GM19025 (cell line): Measurements from ENCODE around the gene KLHL30.

ENCODE experiments used
- ATAC-seq: cut with Tn5 transposase; IDR thresholded peaks from one replicate; pipeline ENCODE4 v1.9.1; 2021; ENCODE audit warnings: mild to moderate bottlenecking, low read depth, moderate library complexity; ENCODE audit not compliant: unreplicated experiment

KLHL30 gene

DNA sequence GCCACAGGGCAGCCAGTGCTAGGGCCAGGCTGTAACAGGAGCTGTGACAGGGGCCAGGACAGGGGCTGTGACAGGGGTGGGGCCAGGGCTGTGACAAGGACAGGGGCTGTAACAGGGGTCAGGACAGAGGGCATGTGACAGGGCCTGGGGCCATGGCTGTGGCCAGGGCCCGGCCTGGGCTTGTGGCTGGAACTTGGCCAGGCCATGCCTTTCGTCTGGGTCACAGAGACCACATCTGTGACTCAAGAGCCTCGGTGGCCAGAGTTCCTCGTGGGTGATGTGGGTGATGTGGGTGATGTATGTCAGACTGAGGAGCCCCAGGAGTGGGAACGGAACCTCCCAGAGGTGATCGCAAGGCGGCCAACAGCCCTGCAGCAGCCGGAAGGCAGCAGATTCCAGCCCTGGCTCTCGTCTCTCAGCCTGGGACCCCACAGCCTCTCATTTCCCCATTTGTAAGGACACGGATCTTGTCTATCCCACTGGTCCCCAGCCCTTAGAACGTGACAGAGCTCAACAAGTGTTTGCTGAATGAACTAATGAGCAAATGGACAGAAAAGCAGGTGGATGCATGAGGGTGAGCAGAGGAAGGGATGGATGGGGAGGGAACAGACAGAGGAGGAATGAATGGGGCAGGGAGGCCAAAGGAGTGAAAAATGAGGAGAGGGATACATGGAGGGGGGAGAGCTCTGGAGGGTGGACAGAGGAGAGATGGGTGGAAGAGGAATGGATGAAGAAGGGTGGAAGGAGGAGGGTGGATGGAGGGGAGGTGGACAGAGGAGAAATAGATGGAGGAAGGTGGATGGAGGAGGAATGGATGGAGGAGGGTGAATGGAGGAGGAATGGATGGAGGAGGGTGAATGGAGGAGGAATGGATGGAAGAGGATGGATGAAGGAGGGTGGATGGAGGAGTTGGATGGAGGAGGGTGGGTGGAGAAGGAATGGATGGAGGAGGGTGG lies 21.0 kb upstream of the KLHL30 start:
- no peak for ATAC-seq

DNA sequence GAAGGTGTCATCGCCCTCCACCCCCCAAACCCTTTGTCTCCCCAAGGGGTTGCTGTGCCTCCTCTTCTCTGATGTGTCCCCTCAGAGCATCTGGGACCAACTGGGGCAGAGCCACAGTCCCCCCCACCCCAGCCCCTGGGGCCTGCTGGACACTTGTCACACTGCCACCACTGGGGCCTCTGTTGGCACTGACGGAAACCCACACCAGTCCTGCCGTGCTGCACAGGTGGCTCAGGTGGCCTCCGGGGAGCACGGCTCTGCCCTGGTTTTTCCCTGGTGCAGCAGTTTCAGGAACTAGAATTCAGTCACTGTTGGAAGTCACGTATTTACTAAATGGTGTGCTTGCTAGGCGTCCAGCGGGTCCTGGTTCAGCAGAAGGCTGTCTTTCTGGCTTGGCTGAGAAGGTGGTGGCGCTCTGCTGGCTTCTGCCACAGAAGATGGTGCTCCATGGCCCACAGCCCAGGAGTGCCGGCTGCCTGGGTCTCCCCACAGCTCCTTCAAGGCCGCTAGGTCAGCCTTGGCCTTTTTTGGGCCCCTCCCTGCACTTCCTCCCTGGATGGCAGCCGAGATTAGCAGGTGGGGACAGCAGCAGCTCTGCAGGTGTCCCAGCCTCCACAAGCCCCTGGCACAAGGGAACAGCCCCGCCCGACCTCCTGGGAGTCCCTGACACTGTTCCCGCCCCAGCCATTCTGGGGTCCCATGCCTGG lies 18.6 kb upstream of the KLHL30 start:
- no peak for ATAC-seq

DNA sequence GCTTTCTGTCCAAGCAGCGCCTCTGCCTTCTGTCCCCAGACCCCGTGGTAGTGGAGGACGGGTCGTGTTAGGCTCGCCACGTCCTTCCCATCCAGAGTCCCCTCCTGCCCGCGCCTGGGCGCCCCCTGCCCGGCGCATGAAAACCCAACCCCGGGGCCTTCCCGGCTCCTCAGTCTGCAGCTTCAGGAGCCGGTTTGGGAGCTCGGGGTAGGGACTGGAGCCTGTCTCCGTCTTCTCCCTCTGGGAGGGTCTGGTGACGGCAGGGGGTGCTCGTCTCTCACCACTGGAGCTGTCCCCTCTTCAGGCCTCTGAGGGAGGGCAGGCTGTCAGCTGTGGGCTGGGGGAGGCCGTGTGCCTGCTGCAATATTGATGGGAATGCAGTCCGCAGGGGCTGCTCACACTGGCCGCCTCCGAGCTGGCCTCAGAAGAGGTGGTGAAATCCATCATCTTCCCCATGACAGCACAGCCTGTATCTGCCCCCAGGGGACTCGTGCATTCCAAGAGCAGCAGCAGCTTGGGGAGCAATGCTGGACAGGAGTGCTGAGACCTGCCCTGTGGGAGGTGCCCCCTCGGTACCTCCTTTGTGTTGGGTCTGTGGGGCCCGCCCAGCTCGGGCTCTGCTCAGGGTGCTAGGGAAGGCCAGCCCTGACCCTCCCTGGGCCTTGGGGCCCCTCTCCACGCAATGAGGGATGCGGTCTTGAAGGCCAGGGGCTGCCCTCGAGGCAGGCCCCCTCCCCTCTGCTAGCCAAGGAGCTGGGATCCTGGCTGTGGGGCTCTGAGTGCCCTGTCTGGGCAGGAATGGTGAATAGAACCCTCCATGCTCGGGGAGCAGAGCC lies 17.8 kb upstream of the KLHL30 start:
- ATAC-seq, result no peak

DNA sequence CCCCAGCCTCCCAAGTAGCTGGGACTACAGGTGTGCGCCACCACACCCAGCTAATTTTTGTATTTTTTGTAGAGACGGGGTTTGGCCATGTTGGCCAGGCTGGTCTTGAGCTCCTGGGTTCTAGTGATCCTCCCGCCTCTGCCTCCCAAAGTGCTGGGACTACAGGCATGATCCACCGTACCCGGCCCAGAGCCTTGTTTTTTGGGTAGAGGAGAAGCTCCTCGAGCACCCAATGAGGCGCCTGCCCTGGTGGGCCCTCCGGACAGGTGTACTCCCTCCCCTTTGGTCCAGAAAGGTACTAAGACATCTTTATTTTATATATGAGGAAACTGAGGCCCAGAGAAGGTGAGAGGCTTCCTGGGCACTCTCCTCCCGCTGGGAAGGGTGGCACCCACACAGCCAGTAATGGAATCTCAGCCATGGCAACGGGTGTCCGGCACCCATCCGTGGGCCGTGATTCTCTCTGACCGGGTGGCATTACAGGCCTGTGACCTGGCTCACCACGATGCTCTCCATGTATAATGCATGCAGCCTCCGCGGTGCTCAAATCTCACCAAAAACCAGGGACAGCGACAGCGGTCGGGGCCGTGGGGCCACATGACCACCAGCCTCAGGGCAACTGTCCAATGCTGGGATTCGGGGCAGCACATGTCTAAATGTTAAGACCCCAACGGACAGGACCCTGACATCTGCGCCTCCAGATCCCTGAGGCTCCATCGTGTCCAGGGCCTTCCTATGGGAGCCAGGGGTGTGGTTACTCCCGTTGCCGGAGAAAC lies 16.8 kb upstream of the KLHL30 start:
- ATAC-seq, result no peak

DNA sequence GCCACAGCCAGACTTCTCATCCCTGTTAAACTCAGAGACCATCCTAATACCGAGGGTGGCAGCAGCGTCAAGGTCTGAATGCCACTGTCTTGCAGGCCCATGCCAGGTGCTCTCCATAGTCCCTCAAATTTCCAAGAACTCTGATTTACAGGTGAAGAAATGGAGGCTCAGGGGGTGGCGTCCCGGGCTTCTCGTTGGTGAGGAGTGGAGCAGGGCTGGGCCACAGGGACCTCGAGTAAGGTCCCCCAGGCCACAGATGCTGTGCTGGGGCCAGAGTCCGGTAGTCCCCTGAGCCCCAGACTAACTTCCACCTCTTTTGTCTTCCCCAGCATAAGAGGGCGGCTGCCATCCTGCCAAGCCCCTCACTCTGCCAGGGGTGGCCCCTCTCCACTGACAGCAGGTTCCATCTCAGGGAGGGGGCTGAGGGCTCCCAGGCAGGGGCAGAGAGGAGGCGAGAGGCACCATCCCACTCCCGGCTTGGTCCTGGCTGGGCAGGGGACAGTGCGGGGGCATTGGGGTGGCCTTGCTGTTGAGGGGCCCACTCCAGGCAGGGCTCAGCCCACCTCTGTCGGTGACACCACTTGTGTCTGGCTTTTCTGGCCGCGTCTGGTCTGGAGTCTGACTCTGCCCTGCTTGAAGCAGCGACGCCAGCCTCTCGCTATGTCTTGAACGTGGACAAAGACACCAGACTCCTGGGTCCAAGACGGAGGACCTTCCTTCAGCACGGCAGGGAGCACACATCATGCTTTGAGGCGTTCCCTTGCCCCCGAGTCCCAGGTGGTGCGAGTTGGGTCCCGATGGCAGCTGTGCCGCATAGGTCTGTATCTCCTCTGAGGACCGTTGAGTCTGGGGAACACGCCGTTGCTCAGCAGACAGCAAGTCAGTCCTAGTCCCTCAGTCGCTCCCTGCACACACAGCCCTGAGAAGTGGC lies 15.9 kb upstream of the KLHL30 start:
- ATAC-seq, result no peak

DNA sequence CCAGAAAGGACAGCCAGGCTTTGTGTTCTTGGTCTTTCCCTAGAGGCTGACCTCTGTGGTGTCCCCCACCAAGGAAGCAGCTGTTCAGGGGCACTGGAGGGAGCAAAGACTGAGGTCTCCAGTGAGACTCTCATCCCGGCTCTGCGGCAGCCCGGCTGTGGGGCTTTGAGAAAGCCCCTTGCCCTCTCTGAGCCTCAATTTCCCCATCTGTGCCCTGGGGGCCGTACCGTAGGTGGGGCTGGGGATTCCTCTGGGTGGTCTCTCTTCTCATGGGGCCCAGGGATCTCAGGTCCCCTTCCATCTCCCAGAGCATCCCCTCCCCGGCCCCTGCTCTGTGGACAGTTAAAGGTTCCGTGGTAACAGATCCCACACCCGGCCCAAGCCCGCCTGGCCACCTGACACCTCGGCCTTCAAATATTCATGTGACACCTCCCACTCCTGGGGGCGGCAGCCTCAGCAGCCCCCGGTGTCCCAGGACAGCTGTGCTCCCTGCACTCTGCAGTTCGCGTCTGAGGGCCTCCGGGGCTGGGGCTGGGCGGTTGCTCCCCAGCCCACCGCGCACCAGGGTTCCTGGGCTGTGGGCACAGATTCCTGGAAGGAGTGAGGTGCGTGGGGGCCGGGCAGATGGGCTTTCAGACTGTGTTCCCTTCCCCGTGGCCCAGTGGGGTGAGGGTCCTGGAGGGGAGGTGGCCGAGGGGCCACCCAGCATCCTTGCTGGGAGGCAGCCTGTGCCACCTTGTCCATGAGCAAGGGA lies 15.1 kb upstream of the KLHL30 start:
- no peak for ATAC-seq

DNA sequence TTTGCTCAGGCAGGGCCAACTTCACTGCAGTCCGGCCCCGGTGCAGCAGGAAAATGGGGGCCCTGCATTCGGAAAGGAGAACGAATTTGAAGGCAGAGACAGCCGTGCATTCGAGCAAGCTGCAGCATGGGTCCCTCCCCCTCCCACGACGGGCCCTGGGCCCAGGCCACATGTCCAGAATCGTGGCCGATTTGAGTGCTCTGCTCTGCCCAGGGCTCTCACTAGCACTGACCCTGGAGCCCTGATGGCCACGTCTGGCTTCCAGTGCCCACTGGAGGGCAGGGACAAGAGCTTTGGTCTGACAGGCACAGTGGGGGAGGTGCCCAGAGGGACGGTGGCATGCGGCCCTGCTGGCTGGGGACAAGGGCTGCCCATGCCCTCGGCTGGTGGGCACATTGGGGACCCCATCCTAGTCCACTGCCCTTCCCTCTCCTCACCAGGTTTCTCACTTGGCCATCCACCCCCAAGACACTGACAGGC lies 14.4 kb upstream of the KLHL30 start:
- no peak for ATAC-seq

DNA sequence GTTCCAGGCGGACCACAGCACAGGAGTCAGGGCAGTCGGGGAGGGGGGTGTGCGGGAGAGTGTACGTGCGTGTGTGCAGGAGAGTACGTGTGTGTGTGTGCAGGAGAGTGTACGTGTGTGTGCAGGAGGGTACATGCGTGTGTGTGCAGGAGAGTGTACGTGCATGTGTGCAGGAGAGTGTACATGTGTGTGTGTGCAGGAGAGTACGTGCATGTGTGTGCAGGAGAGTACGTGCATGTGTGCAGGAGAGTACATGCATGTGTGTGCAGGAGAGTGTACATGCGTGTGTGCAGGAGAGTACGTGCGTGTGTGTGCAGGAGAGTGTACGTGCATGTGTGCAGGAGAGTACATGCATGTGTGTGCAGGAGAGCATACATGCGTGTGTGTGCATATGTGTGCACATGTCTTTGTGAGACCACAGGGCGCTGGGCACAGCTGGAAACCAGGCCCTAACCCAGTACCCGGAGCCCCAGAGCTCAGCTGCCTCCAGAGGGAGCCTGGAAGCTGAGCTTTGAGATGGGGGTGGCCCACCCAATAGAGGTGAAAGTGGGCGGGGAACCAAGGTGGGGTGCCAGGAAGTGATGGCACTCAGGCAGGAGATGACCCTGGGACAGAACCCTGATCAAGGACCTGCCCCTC lies 13.9 kb upstream of the KLHL30 start:
- ATAC-seq, result no peak

DNA sequence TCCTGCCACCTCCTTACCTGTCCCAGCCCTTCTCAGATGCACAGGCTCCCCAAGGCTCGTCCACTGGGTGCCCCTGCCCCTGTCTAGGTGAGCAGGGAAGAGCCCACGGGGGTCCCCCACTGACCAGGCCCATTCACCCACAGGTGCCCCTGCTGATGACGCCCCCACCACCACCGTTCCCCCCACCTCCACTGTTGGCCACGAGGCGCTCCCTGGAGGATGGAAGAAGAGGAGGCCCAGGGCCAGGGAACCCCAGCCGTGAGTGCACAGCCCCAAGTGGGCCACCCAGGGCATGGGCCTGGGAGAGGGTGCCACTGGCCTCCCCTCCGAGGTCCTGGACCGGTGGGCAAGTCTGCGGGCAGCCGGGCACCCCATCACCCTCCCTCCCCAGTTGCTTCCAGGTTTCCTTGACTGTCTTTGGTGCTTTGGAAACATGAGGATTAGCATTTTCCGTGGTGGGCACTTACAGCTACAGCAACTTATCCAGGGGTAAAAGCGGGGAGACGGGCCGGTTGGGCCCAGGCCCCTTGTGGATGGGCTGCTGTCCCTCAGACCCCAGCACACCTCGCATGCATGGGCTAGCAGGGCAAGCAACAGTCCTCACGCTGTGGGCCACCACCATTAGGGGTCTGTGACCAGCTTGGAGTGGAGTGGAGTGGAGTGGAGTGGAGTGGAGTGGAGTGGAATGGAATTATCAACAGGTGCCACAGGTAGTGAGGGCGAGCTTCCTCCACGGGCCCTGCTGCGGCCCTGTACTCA lies 13.2 kb upstream of the KLHL30 start:
- ATAC-seq, result no peak

DNA sequence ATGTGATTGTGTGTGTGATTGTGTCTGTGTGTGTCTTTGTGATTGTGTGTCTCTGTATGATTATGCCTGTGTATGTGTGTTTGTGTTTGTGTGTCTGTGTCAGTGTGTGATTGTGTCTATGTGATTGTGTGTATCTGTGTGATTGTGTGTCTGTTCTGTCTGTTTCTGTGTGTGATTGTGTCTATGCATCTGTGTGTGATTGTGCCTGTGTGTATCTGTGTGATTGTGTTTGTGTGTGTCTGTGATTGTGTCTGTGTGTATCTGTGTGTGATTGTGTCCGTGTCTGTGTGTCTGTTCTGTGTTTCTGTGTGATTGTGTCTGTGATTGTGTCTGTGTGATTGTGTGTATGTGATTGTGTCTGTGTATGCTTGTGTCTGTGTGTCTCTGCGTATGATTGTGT lies 12.1 kb upstream of the KLHL30 start:
- ATAC-seq, result no peak

DNA sequence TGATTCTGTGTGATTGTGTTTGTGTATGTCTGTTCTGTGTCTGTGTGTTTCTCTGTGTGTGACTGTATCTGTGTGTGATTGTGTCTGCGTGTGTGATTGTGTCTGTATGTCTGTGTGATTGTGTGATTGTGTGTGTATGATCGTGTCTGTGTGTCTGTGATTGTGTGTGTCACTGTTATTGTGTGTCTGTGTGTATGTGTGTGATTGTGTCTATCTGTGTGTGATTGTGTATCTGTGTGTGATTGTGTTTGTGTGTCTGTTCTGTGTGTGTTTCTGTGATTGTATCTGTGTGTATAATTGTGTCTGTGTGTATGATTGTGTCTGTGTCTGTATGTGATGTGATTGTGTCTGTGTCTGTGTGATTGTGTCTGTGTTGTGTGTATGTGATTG lies 11.7 kb upstream of the KLHL30 start:
- ATAC-seq, result no peak

DNA sequence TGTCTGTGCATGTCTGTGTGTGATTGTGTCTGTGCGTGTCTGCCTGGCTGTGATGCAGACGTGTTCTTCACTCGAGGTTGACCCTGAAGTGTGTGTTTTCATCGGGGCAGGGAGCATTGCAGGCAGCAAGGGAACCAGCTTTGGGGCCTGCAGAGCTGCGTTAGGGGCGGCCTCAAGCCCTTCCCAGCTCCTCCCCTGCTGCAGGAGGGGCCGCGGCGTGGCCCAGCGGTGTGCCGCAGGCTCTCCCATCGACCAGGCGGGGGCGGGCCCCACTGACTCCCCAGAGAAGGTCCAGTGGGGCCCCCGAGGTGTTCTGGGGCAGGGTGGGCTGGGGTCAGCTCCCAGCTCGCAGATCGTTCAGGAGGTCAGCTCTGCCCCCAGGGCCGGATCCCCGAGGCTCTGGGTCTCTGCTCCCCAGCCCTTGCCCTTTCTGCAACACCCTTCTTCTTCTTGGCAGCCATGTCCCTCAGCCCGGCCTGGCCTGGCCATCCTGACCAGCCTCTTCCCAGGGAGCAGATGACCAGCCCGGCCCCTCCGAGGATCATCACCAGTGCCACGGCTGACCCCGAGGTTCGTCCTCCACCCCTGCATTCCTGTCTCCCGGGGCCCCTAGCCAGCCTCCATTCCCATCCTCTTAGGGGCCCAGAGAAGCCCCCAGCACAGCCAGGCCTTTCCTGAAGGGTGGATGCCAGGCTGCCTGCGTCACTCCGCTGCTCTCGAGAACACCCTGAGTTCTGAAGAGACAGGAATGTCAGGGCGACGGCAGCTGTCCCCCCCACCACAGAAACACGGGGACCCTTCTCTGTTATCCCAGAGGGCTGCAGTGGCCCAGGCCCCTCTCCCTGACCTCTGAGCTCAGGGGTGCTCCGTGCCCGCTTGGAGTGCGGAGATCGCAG lies 11.1 kb upstream of the KLHL30 start:
- ATAC-seq, result peak; percentile 60

DNA sequence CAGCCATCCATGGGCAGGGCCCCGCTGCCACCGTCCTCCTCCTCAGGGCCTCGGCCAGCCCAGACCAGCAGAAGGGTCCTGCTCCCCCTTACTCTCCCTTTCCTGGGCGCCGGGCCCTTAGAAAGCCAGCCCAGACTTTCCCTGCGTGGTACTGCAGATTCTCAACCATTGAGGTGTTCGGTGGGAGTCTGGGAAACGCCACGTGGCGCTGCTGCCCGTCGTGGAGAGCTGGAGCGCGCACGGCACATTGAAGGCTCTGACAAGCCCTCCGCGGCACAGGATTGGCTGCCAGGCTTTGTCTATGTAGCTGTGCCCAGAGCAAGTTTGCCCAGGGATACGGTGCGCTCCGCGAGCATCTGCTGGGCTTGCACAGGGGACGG lies 10.4 kb upstream of the KLHL30 start:
- no peak for ATAC-seq

DNA sequence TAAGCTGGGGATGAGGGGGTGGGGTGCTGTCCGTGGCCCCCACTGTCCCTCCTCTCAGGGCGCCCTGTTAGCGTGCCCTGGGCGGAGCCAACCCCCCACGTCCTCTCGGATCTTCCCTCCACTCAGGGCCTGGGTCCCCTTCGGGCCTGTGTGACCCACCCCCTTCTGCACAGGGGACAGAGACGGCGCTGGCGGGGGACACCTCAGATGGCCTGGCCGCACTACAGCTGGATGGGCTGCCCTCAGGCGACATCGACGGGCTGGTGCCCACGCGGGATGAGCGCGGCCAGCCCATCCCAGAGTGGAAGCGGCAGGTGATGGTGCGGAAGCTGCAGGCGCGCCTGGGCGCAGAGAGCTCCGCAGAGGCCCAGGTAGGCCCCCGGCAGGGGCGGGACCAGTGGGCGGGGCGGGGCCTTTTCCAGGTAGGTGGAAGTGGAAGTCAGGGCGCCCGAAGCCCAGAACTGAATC lies 9.9 kb upstream of the KLHL30 start:
- no peak for ATAC-seq

DNA sequence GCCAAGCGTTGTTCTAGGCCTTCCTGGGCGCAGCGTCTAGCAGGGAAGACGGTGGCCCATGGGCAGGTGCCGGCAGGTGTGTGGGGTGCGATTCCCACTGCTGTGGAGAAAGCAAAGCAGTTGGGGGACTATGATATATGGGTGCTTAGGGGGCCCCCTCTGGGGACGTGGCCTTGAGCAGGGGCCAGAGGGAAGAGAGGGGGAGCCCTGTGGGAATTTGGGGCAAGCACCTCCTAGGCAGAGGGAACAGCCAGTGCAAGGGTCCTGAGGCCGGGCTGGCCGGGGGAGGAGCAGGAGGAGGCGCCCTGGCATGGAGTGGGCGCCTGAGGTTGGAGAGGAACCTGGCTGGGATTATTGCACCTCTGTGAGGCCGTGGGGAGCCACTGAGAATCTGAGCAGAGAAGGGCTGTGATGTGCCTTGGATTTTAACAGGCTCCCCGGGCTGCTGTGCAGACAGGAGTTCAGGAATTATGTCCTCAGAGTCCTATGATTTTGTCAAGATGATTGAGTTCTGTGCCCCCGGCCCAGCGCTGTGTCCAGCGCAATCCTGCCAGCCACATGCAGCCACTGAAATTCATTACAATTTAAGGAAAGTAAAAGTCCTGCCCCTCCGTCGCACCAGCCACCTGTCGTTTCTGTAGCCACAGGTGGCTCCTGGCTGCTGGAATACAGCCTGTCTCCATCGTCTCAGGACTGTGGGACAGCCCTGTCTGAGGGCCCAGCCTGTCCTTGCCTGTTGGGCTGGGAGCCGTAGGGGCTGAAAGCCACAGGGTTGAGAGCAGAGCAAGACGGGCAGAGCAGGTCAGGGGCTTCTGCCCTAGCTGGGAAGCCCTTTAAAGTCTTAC lies 9.1 kb upstream of the KLHL30 start:
- ATAC-seq, result no peak
